ENCODE measurements around the gene PRRC2B. TPM values are rescaled to one million over a fixed set of nuclear protein-coding genes. Genes with fewer than 3 reads are reported as not detected.
A peak's percentile ranks its signal among the peaks of the same experiment; 100 is the strongest.

PRRC2B gene
- total and polyA plus RNA-seq, 2 of the 13 experiments (the other 11 are each of a cell fraction or from before 2014, with no cell fraction given), result 20.8 to 37.4 TPM

GRCh38 chr9:131545003-131545785 is 151.3 kb downstream of the PRRC2B start, which contains the start of gene PRRT1B (continued):
- TF ChIP-seq ZBTB49 (CRISPR knock-in tag; IDR thresholded peaks at IDR 0.05; ENCODE audit: borderline replicate concordance) (no peak), ZNF776 (CRISPR knock-in tag; IDR thresholded peaks at IDR 0.05) (no peak), BCL3 (CRISPR knock-in tag; IDR thresholded peaks at IDR 0.05) (no peak), ZNF687 (CRISPR knock-in tag; IDR thresholded peaks at IDR 0.05) (peak; percentile 81), ZFP82 (CRISPR knock-in tag; IDR thresholded peaks at IDR 0.05; ENCODE audit: borderline replicate concordance) (no peak), LCORL (IDR thresholded peaks at IDR 0.05) (no peak), LCORL (CRISPR knock-in tag; IDR thresholded peaks at IDR 0.05) (peak; percentile 90), MXD1 (CRISPR knock-in tag; IDR thresholded peaks at IDR 0.05) (peak; percentile 56; the same call in 1 of the 2 replicates), FOXO1 (CRISPR knock-in tag; IDR thresholded peaks at IDR 0.05) (peak; percentile 95), KMT2A (CRISPR knock-in tag; IDR thresholded peaks at IDR 0.05) (peak; percentile 71), TEAD2 (CRISPR knock-in tag; IDR thresholded peaks at IDR 0.05) (no peak), NCOR1 (IDR thresholded peaks at IDR 0.05; ENCODE audit: borderline replicate concordance, low read length) (peak; percentile 51; the same call in 1 of the 2 replicates), TIGD3 (CRISPR knock-in tag; IDR thresholded peaks at IDR 0.05; ENCODE audit: borderline replicate concordance) (no peak), ZNF274 (CRISPR knock-in tag; IDR thresholded peaks at IDR 0.05) (peak; percentile 44; the same call in 1 of the 2 replicates), ZNF839 (CRISPR knock-in tag; IDR thresholded peaks at IDR 0.05; ENCODE audit: borderline replicate concordance) (no peak), ETV5 (CRISPR knock-in tag; IDR thresholded peaks at IDR 0.05; ENCODE audit: borderline replicate concordance) (peak; percentile 46; the same call in 1 of the 2 replicates), ZNF800 (CRISPR knock-in tag; IDR thresholded peaks at IDR 0.05) (peak; percentile 83)
